Activated CD4-positive, alpha-beta T cell treated with anti-CD3 and anti-CD28 coated beads for 1 hour (primary cell): ENCODE data around the gene OTUB2.

ENCODE experiments used
- DNase-seq: peaks from one replicate; pipeline ENCODE4 v3.0.0-alpha.2; 2020

The OTUB2 gene

GRCh38 chr14:94026173-94026888, at the start of gene OTUB2:
Gene OTUB2 (plus strand): TSS chr14:94026340. CDS start chr14:94026538, 198 bp downstream.
- DNase-seq: peak; percentile 90

DNA sequence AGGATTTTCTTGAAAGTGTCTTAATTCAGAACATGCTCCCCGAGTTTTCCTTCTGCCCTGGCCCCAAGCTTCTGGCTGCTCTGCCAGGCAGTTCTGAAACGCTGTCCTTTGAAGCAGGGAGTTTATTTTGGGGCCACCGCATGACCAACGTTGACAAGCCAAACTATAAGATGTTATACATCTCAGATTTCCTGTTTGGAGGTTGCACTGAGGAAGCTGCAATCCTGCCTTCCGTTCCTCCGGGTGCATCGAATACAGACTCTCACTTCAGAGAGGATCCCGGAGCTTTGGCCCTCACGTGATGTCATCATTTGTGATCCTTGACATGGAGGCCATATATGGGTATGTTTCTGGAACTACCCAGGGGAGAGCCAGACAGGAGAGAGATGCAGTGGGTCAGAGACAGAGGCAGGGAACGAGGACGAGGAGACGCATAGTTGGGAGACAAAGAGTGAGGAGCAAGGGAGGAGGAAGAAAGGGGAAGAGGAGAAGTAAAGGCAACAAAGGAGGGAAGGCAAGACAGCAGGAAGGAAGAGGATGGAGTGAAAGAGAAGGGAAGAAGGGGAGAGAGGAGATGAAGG, 49.6 kb upstream of the OTUB2 start, which contains the start of gene ASB2:
ASB2 (minus strand) TSS at position 94 of the 581 bp plus-strand sequence. CDS start 12,031 bp downstream, outside the sequence.
- DNase-seq: no peak

DNA sequence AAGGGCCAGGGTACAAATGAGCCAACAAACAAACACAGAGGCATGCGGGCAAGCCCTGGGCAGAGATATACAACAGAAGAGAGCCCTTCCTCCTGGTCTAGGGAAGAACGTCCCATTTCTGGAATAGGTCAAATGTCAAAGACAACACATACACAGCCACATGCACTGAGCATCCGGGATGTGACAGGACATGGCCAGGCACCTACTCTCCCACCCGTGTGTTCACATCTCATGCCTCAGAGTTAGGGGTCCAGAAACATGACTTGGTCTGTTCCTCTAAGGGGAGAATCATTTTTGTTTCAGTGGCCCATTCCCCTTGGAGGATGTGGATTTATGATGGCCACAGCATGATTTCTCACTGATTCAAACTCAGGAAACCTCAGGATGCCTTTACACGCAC, 49.0 kb upstream of the OTUB2 start:
- DNase-seq: no peak

GRCh38 chr14:93977790-93978581, 48.2 kb upstream of the OTUB2 start:
- DNase-seq: peak; percentile 54

- no peak for DNase-seq
These were observed 47.4 kb upstream of the OTUB2 start for GRCh38 chr14:93978735-93979134.

DNA sequence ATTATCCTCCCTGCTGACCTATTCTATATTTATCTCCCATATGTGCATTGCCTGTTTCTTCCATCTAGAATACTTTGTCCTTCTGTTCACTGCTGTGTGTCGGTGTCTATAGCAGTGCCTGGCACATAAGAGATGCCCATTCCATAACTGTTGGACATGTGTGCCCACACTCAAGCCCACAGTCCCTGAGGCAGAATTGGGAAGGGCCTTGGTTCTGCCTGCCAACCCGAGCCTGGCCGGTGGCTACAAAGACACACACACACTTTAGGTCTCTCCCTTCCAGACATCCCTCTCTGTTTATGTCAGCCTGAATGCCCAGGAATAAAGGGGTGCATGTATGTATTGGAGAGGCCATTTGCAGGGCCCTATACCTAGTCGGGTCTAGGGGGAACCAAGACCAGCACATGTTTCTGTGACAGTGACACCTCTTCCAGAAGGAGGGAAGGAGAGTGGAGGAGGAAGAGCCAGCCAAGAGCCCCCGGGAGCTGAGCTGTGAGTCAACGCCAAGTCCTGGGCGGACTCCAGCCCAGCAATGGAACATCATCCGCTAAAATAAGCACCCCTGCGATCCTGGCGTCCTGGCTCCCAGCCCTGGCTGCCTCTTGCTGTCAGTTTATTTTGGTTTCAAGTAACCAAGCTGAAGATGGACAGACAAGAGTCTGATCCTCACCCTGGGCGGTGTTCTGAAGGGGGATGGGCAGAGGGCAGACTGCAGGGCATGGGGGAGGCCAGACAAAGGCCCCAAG, 45.5 kb upstream of the OTUB2 start:
- DNase-seq: no peak

DNA sequence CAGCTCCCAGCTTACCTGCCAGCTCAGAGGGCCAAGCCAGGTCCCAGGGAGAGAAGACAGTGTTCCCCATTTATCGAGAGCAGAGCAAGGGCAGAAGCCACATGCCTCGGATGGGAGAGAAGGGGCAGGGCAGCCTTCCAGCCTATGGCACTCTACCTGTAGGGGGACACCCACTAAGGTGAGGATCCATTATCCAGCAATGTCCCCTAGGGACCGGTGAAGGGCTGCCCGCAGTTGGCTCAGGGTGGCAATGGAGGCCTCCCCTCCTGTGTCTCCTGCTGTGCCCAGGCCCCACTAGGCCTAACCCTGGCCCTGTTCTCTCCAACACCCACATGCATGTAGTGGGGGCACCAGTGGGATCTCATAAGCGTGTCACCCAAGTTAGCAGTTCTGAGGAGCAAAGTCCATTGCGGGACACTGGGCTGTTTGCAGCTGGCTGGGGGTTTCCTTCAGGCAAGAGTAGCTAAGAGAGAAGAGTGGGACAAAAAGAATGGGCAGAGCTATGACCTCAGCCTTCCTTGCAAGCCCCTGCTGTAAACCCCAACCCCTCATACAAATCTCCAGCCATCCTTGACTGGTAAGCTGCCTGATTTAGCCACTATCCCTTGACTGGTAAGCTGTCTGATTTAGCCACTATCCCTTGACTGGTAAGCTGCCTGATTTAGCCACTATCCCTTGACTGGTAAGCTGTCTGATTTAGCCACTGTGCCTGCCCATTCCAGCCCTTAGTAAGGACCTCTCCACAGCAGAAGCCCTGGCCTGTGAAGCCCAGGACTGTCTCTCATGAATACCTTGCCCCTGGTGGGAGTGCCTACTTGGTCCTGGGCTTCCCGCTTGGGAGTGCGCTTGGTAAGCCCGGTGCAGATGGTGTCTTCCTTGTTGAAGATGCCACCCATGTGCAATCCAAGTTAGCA, 44.6 kb upstream of the OTUB2 start:
- DNase-seq: no peak

DNA sequence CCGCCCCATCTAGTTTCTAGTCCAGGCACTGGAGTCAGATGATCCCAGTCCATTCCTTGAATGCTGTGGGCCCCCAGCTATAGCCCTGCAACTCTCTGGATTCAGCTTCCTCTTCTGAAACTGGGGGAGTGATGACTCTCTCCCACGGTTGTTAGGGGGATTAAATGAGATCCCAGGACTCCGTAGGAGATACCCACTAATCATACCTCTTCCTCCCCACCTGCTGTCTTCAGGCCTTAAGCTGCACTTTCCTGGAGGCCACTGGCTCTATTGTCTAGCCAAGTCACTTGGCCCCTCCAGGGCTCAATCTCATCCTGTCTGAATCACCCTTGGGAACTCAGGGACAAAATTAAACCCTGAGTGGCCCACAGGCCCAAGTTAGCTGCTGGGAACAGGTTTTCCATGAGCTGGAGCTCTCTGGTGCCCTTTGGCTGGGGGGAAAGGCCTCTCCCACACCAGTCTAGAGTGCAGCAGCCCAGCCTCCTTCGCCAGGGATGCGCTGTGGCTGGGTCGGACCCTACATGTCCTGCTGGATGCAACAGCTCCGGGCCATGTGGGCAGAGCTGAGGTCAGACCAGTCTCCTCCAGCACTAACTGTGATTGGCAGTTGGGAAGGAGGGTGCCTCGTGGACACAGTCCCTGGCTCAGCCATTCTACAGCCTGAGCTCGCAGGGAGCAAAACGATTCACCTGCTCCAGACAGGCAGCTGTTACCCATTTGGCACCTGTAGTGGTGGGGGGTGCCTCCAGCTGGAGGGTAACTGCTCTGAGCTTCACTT, 43.7 kb upstream of the OTUB2 start:
- DNase-seq: no peak

DNA sequence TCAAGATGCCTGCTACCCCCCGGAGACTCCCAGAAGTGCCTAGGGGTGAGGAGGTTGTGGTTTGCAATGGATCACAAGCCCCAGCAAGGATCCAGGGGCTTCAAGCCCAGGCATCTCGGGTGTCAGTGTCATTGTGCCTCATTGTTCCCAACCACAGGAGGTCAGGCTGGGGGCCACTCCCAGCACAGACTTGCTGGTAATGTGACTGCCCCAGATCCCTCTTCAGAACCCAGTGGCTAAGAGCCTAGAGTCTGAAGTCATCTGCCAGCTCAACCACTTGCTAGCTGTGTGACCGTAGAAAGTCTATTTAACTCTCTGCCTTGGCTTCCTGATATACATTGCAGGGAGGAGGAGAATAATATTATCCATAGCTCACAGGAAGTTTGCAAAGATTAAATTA, 42.1 kb upstream of the OTUB2 start:
- no peak for DNase-seq

- no peak for DNase-seq
These were observed 41.1 kb upstream of the OTUB2 start for GRCh38 chr14:93984987-93985410.

DNA sequence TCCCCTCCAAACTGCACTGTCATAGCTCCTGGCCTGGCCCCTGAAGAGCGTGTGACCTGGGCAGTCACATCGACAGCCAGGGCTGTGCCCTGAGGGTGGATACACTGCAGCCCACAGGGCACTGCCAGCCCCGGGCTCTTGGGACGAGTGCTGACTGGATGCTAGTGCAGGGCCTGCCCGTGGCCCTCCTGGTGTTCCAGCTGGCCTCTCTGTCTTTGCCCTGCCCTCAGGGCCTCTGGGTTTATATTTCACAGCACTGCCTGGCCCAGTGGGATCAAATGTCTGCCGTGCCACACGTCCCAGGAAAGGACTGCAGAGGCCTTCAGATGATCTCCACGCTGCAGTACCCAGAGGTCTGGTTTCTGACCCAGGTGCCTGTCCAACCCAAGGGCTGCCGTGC, 39.2 kb upstream of the OTUB2 start:
- DNase-seq: no peak

DNA sequence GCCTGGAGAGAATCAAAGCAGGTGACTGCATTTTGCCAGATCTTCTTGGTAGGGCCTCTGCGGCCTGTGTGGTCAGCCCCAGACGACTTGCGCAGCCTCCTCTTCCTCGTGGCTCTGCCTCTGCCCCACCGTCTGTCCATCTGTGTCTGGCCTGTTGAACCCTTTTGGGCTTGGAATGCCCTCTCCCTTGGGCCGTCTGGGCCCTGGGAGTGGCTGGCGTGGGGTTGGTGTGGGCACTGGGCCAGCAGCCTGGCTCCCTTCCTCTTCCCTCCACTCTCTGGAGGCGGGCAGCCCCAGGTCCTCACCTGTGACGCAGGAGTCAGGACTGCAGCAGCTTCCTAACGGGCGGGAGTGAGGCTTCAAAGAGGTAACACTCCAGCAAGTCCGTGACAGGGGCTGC, 38.8 kb upstream of the OTUB2 start:
- no peak for DNase-seq

DNA sequence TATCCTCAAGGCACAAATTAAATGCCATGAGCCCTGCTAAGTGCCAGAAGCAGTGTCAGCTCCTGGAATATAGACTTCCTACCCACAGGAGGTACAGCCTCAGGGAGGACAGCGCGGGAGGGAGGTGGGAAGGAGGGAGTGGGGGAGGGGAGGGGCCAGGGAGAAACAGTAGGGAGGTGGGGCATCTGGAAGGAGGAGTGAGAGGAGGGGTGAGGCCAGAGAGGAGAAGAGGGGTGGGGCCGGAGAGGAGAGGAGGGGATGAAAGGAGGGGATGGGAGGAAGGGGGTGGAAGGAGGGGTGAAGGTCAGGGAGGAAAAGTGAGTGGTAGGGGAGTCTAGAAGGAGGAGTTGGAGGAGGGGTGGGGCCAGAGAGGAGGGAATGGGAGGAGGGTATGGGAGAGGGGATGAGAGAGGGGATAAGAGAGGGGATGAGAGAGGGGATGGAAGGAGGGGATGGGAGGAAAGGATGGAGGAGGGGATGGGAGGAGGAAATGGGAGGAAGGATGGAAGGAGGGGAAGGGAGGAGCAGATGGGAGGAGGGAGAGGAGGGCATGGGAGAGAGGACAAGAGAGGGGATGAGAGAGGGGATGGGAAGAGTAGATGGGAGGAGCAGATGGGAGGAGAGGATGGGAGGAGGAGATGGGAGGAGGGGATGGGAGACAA, 38.2 kb upstream of the OTUB2 start:
- no peak for DNase-seq

DNA sequence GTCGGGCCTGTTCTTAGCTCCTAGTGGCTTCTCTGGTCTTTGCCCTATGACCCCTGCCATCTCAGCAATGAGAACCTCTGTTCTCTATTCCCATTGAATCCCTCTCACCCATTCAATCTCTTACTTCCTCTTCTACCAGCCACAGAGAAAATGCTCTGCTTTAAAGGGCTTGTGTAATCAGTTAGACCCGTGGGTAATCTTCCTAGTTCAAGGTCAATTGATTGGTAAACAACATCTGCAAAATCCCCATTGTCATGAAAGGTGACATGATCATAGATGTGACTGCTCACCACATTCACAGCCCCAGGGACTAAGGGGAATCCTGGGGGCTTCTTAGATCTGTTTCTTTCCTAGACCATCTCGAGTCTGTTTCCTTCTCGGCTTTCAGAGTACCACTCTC, 36.2 kb upstream of the OTUB2 start:
- no peak for DNase-seq

- DNase-seq: no peak
These were observed 34.9 kb upstream of the OTUB2 start for GRCh38 chr14:93991212-93991611.

GRCh38 chr14:93991649-93992048, 34.5 kb upstream of the OTUB2 start:
- DNase-seq: no peak

DNA sequence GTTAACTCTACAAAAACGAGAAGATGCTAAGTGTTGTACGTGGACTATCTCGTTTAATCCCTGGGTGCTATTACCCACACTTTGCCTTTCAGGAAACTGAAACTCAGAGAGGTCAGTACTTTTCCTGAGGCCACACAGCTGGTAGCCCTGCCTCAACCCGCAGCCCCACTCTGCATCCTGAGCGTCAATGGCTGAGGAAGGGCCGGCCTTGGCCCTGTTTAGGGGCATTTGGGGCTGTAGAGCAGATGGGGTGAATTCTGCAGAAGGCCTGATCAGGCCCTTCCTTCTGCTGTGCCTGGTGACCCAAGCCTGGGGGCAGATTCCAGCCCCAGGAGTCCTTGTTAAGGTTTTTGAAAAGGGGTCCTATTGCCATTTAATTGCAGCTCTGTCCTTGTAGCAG, 32.8 kb upstream of the OTUB2 start:
- no peak for DNase-seq

DNA sequence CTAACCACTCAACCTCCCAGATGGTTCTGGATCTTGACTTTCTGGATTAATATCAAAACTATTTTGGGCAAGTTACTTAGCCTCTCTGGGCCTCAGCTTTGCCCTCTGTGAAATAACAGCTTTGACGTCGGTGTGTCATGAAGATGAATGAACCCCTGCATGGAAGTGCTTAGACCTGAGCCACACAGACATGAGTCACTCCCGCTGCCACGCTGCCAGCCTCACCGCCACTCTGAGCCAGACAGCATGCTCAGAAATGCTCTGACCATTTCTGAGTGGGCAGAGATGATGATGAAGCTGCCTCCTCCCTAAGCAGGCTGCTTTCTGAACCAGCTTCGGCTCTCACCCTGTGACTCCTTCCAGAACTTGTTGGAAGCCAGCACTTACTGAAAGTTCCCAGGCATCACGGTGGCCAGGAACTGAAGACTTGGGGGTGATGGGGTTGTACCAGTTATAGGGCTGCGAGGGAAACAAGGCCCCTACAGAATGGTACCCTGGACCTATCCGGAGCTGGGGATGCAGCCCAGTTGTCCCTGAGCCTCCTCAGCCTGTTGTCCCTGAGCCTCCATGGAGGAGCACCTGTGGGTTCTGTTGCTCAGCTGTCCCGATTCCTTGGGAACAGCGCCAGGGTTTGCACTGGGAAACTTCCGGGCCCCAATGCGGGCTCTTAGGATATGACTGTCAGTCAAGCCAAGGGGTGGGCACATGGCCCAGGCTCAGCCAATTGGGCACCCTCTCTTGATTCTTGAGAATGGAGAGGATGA, 31.0 kb upstream of the OTUB2 start:
- DNase-seq: no peak

- no peak for DNase-seq
These were observed 29.9 kb upstream of the OTUB2 start for GRCh38 chr14:93996130-93996695.

DNA sequence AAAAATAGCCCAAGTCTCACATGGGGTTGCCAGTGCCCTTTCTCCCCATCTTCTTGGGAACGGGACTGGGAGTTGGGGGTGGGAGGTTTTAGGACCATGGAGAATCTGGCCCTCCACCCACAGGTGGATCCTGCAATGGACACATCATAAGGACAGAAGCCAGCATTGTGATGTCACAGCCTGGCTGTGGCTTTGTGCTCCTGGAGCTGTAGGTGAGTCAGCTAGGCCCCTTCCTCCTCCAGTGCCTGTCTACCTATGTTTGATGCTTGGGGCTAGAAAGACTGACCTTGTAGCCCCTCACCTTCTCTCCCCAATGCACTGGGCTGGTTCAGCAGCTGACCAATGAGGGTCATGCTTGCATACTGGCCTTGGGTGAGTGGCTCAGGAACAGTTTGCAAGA, 29.1 kb upstream of the OTUB2 start, which contains the start of gene CCDC197:
CCDC197 (plus strand) TSS at position 220 of the 400 bp plus-strand sequence. CDS start 831 bp downstream, outside the sequence.
- no peak for DNase-seq
